ENCODE results near the gene LRRC70.

Gene LRRC70

DNA sequence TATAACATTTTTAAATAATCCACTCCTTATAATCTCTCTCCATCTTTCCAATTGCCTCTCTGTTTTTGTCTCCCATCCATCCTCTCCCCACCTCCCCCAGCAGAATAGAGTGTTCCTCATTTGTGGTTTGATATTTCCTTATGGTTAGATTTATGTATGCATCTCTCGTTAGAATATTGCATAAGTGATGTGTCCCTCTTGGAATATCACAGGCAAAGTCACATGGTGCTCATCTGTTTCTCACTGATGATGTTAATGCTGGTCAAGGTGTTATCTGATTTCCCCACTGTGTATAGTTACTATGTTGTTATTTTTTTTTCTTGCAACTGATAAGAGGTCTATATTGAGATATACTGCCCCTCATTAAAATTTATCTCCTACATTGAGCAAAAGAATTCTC lies 3.1 kb upstream of the LRRC70 start:
- DNase-seq: no peak

DNA sequence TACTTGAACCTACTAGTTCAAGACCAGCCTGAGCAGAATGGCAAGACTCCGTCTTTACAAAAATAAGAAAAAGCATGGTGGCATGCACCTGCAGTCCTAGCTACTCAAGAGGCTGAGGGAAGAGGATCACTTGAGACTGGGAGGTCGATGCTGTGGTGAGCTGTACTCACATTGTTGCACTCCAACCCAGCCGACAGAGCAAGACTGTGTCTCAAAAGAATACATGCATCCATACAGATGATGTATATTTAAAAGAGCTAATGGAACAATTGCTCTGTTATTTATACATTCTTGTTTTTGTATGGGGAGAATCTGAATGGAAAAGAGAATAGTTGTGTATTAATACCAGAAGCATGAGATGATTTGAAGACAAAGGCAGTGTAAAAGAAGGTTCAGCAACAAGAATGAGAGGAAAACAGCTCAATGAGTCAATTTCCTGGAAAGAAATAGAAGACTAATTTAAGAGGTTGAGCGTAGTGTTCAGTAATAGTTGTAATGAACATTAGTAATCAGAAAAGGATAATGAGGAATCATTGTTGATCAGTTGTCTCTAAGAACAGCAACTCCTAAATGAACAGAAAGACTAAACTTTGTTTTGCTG lies 1.9 kb upstream of the LRRC70 start:
- DNase-seq: no peak

DNA sequence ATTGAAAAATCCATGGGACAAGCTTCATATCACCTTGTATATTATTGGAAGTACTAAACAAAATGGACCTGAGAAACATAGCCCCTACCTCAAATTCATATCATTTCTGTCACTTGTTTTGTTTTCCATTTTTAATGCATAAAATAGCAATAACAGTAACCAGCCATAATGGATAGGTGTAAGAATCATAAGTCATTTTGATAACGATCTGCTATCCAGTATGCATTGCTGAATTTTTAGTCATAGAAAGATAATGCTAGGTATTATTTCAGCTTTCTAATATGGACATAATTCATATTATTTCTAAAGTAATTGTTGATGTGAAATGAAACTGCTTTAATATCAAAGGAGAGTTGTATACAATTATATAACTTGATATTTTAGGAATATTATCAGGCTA lies 1.1 kb upstream of the LRRC70 start:
- no peak for DNase-seq

DNA sequence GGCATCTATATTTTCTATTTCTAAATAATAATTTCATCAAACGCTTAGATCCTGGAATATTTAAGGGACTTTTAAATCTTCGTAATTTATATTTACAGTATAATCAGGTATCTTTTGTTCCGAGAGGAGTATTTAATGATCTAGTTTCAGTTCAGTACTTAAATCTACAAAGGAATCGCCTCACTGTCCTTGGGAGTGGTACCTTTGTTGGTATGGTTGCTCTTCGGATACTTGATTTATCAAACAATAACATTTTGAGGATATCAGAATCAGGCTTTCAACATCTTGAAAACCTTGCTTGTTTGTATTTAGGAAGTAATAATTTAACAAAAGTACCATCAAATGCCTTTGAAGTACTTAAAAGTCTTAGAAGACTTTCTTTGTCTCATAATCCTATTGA lies 1.1 kb downstream of the LRRC70 start:
- DNase-seq: no peak

DNA sequence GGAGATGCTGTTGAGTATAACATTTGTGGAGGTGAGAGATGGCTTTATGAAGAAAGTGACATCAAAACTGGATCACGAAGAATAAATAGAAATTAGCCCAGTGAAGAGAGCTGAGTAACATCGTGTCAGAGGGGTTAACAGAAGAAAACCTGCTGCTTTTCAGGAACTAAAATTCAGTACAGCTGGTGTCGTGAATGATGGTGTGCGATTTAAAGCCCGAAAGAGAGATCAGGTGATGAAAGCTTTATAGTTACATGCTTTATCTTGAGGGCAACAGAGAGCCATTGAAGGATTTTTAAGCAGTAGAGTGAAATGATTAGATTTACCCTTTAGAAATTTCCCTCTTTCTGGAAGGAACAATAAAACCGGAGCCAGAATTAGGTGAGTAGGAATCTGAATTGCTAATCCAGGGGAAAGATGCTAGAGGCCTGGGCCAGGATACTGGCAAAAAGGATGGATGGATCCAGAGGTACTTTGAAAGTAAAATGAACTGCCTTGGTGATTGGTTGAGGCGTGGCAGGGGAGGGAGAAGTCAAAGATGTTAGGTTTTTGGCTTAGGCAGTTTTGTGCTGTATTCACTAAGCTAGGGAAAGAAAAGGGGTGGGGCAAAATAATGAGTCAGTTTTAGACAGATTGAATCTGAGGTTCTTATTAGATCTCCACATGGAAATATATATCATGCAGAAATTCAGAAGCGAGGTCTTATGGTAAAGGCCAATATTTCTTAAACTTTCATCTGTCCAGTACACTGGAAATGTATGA lies 3.4 kb downstream of the LRRC70 start:
- no peak for DNase-seq

DNA sequence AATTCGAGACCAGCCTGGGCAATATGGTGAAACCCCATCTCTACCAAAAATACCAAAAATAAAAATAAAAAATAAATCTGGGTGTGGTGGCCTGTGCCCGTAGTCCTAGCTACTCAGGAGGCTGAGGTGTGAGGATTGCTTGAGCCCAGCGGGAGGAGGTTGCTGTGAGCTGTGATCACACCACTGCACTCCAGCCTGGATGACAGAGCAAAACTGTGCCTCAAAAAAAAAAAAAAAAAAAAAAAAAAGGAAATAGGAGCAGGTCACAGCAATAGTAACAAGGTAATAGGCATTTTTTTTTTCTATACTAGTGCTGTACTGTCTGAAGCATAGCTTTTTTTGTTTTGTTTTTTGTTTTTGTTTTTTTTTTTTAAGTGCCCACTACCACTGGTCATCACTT lies 5.8 kb downstream of the LRRC70 start:
- DNase-seq: no peak

DNA sequence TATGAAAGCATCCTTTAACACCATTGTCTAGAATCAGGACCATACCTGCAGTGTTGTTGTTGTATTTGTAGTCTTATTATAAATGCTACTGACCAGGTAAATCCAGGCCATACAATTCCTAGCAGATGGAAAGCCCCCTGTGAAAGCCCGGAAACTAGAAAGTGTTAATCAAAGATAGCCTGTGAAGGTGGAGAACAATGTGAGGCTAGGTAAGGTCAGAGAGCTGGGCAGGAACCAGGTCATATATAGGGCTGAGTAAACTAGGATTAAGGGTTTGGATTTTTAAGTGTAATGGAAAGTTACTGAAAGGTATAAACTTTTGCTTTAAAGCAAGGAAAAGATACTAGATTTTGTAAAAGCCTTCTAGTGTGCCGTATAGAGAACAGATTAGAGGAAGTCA lies 6.7 kb downstream of the LRRC70 start:
- no peak for DNase-seq

DNA sequence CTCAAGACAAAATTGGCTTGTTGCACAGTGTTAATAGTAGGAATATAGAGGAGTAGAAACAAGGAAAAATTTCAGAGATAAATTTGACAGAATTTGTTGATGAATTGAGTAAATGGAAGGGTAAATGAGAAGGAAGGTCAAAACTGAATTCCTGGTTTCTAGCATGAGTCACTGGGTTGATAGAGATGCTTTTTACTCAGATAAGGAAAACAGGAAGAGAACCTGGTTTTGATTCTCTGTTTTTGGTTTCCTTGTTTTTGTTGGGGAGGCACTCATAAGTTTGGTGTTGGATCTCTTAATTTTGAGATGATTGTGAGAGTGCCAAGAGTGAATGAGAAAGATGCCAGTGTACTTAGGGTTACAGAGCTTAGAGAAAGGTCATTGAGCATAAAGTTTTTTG lies 7.1 kb downstream of the LRRC70 start:
- DNase-seq: no peak

DNA sequence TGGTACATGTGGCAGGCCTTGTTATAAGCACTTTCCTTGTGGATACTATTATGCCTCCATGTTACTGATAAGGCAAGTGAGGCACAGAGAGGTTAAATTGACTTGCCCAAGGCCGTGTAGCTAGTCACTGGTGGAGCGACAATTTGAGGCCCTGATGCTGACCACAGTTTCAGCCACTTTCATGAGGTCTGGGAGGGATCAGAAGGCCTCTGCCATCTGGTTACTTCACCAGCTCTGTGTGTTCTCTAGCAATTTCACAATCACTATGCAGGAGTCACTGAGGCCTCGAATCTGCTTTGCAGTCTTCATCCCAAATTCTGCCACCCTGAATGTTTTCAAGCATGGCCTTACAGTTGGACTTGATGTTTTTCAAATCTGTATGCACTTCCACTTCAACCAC lies 9.1 kb downstream of the LRRC70 start:
- no peak for DNase-seq

DNA sequence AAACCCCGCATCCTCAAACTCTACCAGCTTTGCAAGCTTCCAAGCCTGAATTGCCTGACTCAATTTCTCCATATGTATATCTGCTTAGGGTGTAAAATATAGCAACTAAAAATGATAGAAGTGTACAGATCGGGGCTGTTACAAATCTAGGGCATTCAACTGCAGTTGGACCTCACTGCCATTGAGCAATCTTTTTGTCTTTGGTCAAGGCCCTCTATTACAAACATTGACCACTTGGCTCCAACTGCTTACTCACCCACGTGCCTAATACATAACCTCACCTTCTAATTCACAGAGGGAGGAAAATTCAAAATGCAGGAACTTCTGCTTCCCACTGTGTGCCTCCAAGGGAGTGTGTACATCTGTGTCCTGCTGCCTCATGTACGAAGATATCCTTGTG lies 10.0 kb downstream of the LRRC70 start:
- no peak for DNase-seq

DNA sequence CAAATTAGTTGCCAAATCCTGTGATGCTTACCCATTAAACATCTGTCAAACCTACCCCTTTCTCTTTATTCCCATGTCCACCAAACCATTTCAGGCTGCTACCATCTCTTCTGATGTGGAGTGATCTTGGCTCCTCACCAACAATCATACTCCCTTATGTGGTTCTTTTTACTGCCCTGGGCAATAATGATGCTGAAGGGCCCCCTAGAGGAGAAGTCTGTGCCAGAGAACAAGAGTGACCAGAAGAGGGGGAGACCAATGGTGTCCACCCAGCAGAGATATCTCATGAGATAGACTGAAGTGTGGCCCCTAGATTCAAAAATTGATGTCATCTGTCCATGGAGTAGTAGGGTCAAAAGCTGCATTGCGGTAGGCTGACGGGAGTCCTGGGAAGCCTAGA lies 10.9 kb downstream of the LRRC70 start:
- DNase-seq: no peak

DNA sequence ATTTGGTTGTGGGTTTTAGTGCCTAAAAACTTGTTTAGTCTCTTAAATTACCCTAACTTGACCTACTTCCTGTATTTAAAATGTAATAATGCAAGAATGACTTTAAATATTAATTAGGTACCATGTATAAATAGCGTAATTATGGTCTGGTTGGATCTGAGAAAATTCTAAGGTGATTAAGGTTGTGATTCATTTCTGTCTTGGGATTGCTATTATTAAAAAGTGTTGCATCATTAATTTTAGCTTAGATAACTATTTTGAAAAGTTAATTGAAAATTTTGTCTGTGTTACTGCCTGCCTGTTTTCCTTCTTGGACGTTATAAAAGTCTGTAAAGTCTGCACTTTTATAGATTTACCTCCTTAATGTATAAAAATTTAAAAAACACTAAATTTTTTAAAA lies 11.8 kb downstream of the LRRC70 start:
- no peak for DNase-seq

DNA sequence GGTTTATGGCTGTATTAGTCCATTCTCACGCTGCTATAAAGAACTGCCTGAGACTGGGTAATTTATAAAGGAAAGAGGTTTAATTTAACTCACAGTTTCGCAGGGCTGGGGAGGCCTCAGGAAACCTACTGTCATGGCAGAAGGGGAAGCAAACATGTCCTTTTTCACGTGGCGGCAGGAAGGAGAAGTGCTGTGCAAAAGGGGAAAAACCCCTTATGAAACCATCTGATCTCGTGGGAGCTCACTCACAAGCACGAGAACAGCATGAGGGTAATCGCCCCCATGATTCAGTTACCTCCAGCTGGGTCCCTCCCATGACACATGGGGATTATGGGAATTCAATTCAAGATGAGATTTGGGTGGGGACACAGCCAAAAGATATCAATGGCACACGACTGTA lies 13.9 kb downstream of the LRRC70 start:
- no peak for DNase-seq

DNA sequence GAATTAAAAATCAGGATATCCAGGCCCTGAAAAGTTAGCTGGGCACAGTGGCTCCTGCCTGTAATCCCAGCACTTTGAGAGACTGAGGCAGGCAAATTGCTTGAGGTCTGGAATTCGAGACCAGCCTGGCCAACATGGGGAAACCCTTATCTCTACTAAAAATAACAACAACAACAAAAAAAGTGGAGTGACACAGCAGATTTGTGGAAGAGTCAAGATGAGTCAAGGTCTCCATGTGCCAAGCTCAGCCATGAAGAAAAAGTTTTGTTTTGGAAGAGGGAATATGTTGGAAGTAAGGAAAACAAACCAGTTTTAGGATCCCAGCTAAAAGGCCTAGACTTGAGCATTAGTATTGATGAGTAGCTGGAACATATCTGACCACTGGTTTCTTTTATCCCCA lies 14.7 kb downstream of the LRRC70 start:
- DNase-seq: no peak

DNA sequence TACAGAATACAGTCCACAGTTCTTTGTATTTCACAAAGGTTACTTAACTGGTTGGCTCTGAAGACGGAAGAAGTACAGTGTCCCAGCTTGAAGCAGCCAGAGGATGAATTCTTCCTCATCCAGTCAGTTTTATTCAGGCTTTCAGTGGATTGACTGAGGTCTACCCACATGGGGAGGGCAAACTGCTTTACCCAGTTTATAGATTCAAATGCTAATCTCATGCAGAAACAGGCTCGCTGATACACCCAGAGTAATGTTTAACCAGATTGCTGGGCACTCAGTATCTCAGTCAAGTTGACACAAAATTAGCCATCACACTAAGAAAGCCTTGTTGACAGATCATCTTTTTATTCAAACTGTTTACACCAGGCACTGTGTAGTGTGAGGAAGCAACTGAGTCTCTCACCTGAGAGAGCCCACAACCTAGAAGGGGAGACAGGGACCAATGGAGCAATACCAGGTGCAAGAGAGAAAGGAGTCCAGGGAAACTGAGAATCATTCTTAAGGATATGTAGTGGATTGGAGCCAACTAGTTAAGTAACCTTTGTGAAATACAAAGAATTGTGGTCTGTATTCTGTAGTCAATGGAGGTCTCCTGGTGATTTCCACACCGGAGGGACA lies 15.9 kb downstream of the LRRC70 start:
- DNase-seq: no peak

DNA sequence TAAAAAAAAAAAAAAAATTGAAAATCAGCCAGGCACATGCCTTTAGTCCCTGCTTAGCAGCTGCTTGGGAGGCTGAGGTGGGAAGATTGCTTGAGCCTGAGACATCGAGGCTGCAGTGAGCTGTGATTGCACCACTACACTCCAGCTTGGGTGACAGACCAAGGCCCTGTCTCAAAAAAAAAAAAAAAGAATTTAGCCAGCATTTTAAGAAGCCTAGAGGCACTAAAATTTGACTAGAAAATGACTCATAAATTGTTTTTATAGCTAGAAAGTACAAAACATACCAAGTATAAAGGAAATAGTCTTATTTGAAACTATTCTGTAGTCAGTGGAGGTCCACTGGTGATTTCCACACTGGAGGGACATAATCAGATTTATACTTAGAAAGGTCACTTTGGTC lies 17.5 kb downstream of the LRRC70 start:
- no peak for DNase-seq

DNA sequence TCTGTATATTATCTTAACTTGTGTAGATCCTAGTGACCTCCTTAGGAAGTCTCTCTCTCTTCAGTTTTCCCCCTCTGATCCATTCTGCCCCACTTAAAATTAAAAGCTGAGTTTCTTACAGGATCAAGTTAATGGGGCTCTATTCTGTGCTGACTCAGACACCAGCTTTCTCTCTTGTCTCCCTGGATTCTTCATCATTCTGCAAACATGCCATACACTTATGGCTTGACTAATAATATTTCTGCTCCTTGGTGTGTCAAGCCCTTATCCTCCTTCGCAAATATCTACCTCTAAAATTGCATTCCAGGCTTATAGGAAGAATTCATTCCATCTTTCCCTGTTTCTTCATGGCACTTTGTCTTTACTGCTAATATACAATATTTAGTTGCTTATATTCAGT lies 18.1 kb downstream of the LRRC70 start:
- no peak for DNase-seq

DNA sequence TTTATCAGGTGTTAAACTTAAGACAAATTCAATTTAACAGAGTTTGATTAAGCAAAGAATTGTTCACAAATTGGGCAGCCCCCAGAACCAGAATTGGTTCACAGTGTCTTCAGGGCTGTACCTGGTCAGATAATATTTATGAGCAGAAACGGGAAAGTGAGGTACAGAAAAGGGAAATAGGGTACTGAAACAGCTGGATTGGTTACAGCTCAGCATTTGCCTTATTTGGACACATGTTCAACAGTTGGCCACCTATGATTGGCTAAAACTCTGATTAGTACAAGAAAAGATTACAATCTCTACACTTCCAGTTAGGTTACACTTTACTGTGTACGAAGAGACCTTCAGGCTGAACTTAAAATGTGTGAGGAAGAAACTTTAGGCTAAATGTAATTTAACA lies 18.7 kb downstream of the LRRC70 start:
- no peak for DNase-seq

DNA sequence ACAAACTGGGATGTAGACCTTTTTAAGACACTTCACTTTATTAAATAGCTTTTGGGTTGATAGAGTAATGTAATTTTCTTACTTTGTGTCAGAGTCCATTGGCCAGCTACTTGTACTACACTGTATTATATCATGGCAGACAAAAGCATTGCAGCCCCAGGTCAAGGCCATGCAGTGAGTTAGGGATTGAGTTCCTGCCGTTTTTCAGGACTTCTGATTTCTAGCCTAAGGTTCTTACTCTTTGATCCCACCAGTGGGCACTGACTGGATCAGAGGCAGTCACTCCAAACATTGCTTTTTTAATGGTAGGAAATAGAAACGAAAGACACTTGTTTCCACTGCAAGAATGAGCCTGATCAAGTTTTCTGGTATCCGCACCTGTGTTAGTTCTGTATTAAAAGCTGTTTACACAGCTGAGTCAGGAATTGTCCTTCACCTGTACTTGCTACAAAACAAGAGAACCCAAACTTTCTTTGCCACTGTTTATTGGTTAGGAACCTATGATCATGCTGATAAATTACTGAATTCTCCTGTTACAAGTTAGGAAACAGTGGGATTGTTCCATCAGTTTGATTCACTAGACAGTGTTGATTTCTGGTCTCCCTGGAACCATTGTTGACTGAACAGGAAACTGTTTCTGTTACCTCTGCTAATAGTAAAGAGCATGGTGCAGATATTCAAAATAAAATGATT lies 22.1 kb downstream of the LRRC70 start:
- peak; percentile 19 for DNase-seq

DNA sequence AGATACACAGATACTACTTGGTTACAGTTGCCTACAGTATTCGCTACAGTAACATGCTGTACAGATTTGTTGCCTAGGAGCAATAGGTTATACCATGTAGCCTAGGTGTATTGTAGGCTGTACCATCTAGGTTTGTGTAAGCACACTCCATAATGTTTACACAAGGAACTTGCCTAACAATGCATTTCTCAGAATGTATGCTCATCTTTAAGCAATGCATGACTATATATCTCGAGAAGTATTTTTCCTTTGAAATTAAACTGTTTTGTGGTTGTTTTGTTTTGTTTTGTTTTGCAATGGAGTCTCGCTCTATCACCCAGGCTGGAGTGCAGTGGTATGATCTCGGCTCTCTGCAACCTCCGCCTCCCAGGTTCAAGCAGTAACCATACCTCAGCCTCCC lies 25.3 kb downstream of the LRRC70 start:
- no peak for DNase-seq

DNA sequence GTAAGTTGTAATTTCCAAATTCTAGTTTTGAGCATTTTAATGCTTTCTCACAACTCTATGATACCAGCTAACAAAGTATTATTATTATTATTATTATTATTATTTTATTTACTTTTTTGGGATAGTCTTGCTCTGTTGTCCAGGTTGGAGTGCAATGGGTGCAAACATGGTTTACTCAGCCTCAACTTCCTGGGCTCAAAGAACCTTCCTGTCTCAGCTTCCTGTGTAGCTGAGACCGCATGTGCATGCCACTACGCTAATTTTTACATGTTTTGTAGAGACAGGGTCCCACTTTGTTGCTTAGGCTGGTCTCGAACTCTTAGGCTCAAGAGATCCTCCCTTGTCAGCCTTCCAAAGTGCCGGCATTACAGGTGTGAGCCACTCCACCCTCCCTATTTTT lies 27.0 kb downstream of the LRRC70 start:
- no peak for DNase-seq

DNA sequence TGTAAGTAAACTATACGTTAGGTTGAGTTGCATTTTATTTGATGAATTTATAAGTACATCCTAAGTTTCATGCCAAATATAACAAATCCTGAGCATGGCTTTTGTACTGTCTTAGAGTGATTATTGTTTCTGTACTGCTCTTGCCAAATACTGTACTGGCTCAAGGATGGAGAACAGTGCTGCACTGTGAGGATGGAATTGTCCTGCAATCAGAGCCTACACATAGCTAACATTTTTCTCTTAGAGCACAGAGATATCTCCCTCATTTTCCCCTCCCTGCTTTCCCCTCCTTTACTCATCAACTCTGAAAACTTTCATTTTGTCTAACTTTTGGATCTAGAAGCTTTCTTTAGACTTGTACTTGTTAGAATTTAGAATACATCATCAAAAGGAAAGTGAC lies 28.3 kb downstream of the LRRC70 start:
- no peak for DNase-seq

DNA sequence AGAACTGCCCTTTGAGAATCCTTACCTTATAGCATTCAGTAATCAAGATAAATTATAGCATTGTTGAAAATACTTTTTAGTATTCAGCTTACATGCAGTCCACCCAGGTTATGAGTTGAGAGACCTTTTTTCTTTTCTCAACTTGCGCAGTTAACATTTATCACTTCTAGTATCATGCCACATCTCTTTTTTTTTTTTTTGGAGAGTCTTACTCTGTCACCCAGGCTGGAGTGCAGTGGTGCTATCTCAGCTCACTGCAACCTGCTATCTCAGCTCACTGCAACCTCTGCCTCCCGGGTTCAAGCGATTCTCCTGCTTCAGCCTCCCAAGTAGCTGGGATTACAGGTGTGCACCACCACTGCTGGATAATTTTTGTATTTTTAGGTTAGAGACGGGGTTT lies 29.0 kb downstream of the LRRC70 start:
- no peak for DNase-seq
